Gastrocnemius medialis (tissue), 4 donors: ENCODE data around the gene FAM50A.

Experiments
- CTCF ChIP-seq, 5 experiments: fragments of 450-650 bp in 3 of 5; fragments of 200-600 bp in 2 of 5; sonication (generic) in 2 of 5; IDR thresholded peaks in 4 of 5; conservative IDR thresholded peaks in 1 of 5; 1 replicate in 4 of 5; 2 replicates in 1 of 5; pipeline ENCODE4 v1.5.1; 2016 to 2019; ENCODE audit warnings: antibody characterized with exemption in 5 of 5, mild to moderate bottlenecking in 3 of 5, moderate library complexity in 3 of 5
- POLR2A ChIP-seq, 2 donors: fragments of 450-650 bp; IDR thresholded peaks; one replicate each; pipeline ENCODE4 v1.6.1; 2017; ENCODE audit warnings: antibody characterized with exemption in 2 of 2, mild to moderate bottlenecking in 2 of 2, moderate library complexity in 2 of 2

- TF ChIP-seq POLR2A (IDR thresholded peaks at IDR 0.05): no peak
- TF ChIP-seq CTCF (IDR thresholded peaks at IDR 0.05 in 4 of 5, conservative IDR thresholded peaks at IDR 0.05 in 1 of 5): no peak
These were observed 26.8 kb upstream of the FAM50A start for GRCh38 chrX:154417157-154417556.
